Endothelial cell of umbilical vein (primary cell): ENCODE measurements around the gene STAP1. TPM values are rescaled to one million over a fixed set of nuclear protein-coding genes. Genes with fewer than 3 reads are reported as not detected.

ENCODE experiments used
- BruUV-seq: library from RNA; stranded (reverse); fragments of 400-500 nt; replicated peaks from 2 replicates; lab custom pipeline; 2021; lab: Mats Ljungman, UMichigan
- CTCF ChIA-PET: fragments of 300-600, 350-600 bp; sonication (Branson Sonifier 250); formaldehyde crosslinking; loops from one replicate; lab custom pipeline; 2021; ENCODE audit warnings: antibody characterized with exemption, inconsistent platforms; lab: Charles Lee
- POLR2A ChIA-PET: fragments of 300-600, 350-600 bp; sonication (Branson Sonifier 250); formaldehyde crosslinking; loops from one replicate; lab custom pipeline; 2021; ENCODE audit warnings: antibody characterized with exemption, inconsistent platforms; lab: Charles Lee
- DNase-seq: peaks from one replicate; pipeline ENCODE4 v3.0.0-alpha.2; 2011; ENCODE audit warnings: low read depth, low spot score
- FAIRE-seq: peaks from 2 replicates; lab custom pipeline; 2011; peaks lifted over from hg19 to GRCh38; lab: Jason Lieb, UNC
- H2AFZ ChIP-seq: 2 replicates; pipeline ENCODE4 v1.6.0; 2012; ENCODE audit warnings: low read depth, low read length, control low read depth, inconsistent platforms
- H3K27ac ChIP-seq: 2 replicates; pipeline ENCODE4 v1.5.1; 2011; ENCODE audit warnings: low read depth, mild to moderate bottlenecking, control low read depth, low read length, moderate library complexity; ENCODE audit not compliant: insufficient read depth
- H3K27me3 ChIP-seq, 2 experiments: 2 replicates each; pipeline versions ENCODE4 v1.6.0 to v1.6.1; 2011; ENCODE audit warnings: low read length in 2 of 2, mixed read lengths in 1 of 2; ENCODE audit not compliant: control insufficient read depth in 2 of 2, insufficient read depth in 2 of 2
- H3K36me3 ChIP-seq, 2 experiments: 2 replicates in 1 of 2; 3 replicates in 1 of 2; pipeline ENCODE4 v1.5.1; 2011; ENCODE audit warnings: low read length in 2 of 2, mild to moderate bottlenecking in 1 of 2, moderate library complexity in 1 of 2; ENCODE audit not compliant: control insufficient read depth in 2 of 2, insufficient read depth in 2 of 2; ENCODE audit errors: extremely low read depth in 1 of 2
- H3K4me1 ChIP-seq: 3 replicates; pipeline ENCODE4 v1.5.1; 2011; ENCODE audit warnings: mild to moderate bottlenecking, low read length; ENCODE audit not compliant: control insufficient read depth, insufficient read depth; ENCODE audit errors: extremely low read depth
- H3K4me2 ChIP-seq: 2 replicates; pipeline ENCODE4 v1.6.1; 2011; ENCODE audit warnings: low read length, control low read depth, mixed read lengths; ENCODE audit not compliant: insufficient read depth
- H3K4me3 ChIP-seq, 3 experiments: fragments of 200-600 bp in 1 of 3; sonication (generic), shearing (Covaris generic) in 1 of 3; replicated peaks in 1 of 3; 2 replicates each; pipeline ENCODE4 v1.5.1; 2011 to 2016; ENCODE audit warnings: control low read depth in 3 of 3, low read length in 3 of 3, mild to moderate bottlenecking in 2 of 3, inconsistent platforms in 1 of 3, low read depth in 1 of 3, moderate library complexity in 1 of 3; ENCODE audit not compliant: insufficient read depth in 1 of 3
- H3K79me2 ChIP-seq: 2 replicates; pipeline ENCODE4 v1.6.0; 2012; ENCODE audit warnings: low read length, inconsistent platforms; ENCODE audit not compliant: control insufficient read depth, insufficient read depth
- H3K9ac ChIP-seq: replicated peaks from 2 replicates; pipeline ENCODE3; 2011; ENCODE audit warnings: low read length, control low read depth; ENCODE audit not compliant: insufficient read depth; ENCODE audit errors: extremely low read depth
- H3K9me1 ChIP-seq: replicated peaks from 3 replicates; pipeline ENCODE4 v1.6.0; 2011; ENCODE audit warnings: mild to moderate bottlenecking, low read length; ENCODE audit not compliant: control insufficient read depth, insufficient read depth; ENCODE audit errors: extremely low read depth
- H3K9me3 ChIP-seq: replicated peaks from 2 replicates; pipeline ENCODE4 v1.5.1; 2012; ENCODE audit warnings: low read length, inconsistent platforms; ENCODE audit not compliant: control insufficient read depth, insufficient read depth
- H4K20me1 ChIP-seq: replicated peaks from 2 replicates; pipeline ENCODE3; 2011; ENCODE audit warnings: mild to moderate bottlenecking, low read length; ENCODE audit not compliant: control insufficient read depth, insufficient read depth; ENCODE audit errors: extremely low read depth
- CTCF ChIP-seq, 2 donors: IDR thresholded peaks; 1 replicate in 1 of 2; 2 replicates in 1 of 2; pipeline ENCODE4 v1.5.1; 2011; ENCODE audit warnings: low read length in 2 of 2, mild to moderate bottlenecking in 2 of 2, moderate library complexity in 2 of 2, control low read depth in 1 of 2, inconsistent platforms in 1 of 2, low read depth in 1 of 2; ENCODE audit not compliant: insufficient read depth in 1 of 2; ENCODE audit errors: extremely low read depth in 1 of 2
- FOS ChIP-seq: IDR thresholded peaks from 2 replicates; pipeline ENCODE4 v1.6.1; 2011; ENCODE audit warnings: mild to moderate bottlenecking, low read length, moderate library complexity, borderline replicate concordance; ENCODE audit not compliant: insufficient read depth
- GATA2 ChIP-seq: IDR thresholded peaks from 2 replicates; pipeline ENCODE4 v1.7.0; 2011; ENCODE audit warnings: low read depth, mild to moderate bottlenecking, moderate library complexity, mixed read lengths, low read length; ENCODE audit not compliant: insufficient read length, insufficient read depth
- JUN ChIP-seq: IDR thresholded peaks from 2 replicates; pipeline ENCODE4 v1.6.1; 2011; ENCODE audit warnings: borderline replicate concordance, low read depth; ENCODE audit not compliant: insufficient read length, insufficient read depth
- MYC ChIP-seq: IDR thresholded peaks from one replicate; pipeline ENCODE4 v1.6.1; 2011; ENCODE audit warnings: mild to moderate bottlenecking, low read depth, low read length
- POLR2AphosphoS5 ChIP-seq: IDR thresholded peaks from 2 replicates; pipeline ENCODE4 v1.6.1; 2012; ENCODE audit warnings: low read depth, mild to moderate bottlenecking, control low read depth, low read length, moderate library complexity; ENCODE audit not compliant: insufficient read depth
- dilution Hi-C: fragments of 300-500 bp; cut with MboI; formaldehyde crosslinking; loops from one replicate; pipeline ENCODE4 v1.15.0; 2019; ENCODE audit warnings: low sequenced_read_pairs; ENCODE audit not compliant: extremely low pct_ligation_motif_present
- intact Hi-C: fragments of 100-400 bp; cut with micrococcal nuclease; formaldehyde crosslinking; loops from one replicate; pipeline ENCODE4 v1.10.0; 2022
- polyA plus RNA-seq, 4 experiments: library from polyadenylated mRNA; depleted of rRNA in 3 of 4; stranded (reverse) in 3 of 4; unstranded in 1 of 4; fragments of >200 nt; gene quantifications; 2 replicates each; pipeline versions ENCODE4 v1.2.1 to v1.2.3, GENCODE V29; 2011 to 2012; ENCODE audit warnings: missing spikeins in 1 of 4
- total RNA-seq: library from RNA; stranded (reverse); gene quantifications from 2 replicates; pipeline ENCODE4 v1.2.3, GENCODE V29; 2021
- TF ChIP-seq, protein P1 (sequence below): IDR thresholded peaks from 2 replicates; pipeline ENCODE4 v1.6.1; 2011; ENCODE audit not compliant: insufficient read depth, insufficient read length

STAP1 gene
- total and polyA plus RNA-seq, 2 donors (not counting 3 experiments of a cell fraction or from before 2014, with no cell fraction given), result not detected

- Histone ChIP-seq H3K9ac (no peak overlapping the region), H2AFZ (no peak overlapping the region), H3K9me3 (no peaks in the 10 kb centered on the region), H3K4me1 (no peaks in the 10 kb centered on the region), H3K79me2 (no peaks in the 10 kb centered on the region), H3K9me1 (no peaks in the 10 kb centered on the region), H4K20me1 (no peaks in the 10 kb centered on the region), H3K27ac (no peak overlapping the region), H3K4me2 (no peak overlapping the region), H3K36me3 (no peaks in the 10 kb centered on the region), H3K4me3 (no peak overlapping the region), H3K27me3 (no peaks in the 10 kb centered on the region)
- ChIA-PET POLR2A (no interaction called here), CTCF (interaction anchor here (1.2 kb wide), 1 partner anchor 10 kb away, joined by 3 read pairs; no protein-coding TSS in a partner anchor)
- no peak for DNase-seq
- intact Hi-C loops (no loop called here), dilution Hi-C loops (no loop called here)
- TF ChIP-seq POLR2AphosphoS5 (no peak), JUN (no peak), CTCF (IDR thresholded peaks at IDR 0.05; ENCODE audit: extremely low read depth in 1 of 2, insufficient read depth in 1 of 2, low read depth in 1 of 2, low read length in 2 of 2) (no peak), FOS (no peak), MYC (no peak), GATA2 (no peak)
- TF ChIP-seq, protein P1, sequence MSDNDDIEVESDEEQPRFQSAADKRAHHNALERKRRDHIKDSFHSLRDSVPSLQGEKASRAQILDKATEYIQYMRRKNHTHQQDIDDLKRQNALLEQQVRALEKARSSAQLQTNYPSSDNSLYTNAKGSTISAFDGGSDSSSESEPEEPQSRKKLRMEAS, result no peak
- BruUV-seq, result no TSS peak
- FAIRE-seq, result no peak
Observed at GRCh38 chr4:67576538-67576937, 18.0 kb downstream of the STAP1 start.
